GM10847 (cell line): ENCODE measurements around the gene DNAJB13.

Source experiments
- POLR2A ChIP-seq: IDR thresholded peaks from 2 replicates; pipeline ENCODE4 v1.6.1; 2011; ENCODE audit not compliant: insufficient read length; ENCODE audit errors: extremely low read depth

DNAJB13 gene, protein sequence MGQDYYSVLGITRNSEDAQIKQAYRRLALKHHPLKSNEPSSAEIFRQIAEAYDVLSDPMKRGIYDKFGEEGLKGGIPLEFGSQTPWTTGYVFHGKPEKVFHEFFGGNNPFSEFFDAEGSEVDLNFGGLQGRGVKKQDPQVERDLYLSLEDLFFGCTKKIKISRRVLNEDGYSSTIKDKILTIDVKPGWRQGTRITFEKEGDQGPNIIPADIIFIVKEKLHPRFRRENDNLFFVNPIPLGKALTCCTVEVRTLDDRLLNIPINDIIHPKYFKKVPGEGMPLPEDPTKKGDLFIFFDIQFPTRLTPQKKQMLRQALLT

DNA sequence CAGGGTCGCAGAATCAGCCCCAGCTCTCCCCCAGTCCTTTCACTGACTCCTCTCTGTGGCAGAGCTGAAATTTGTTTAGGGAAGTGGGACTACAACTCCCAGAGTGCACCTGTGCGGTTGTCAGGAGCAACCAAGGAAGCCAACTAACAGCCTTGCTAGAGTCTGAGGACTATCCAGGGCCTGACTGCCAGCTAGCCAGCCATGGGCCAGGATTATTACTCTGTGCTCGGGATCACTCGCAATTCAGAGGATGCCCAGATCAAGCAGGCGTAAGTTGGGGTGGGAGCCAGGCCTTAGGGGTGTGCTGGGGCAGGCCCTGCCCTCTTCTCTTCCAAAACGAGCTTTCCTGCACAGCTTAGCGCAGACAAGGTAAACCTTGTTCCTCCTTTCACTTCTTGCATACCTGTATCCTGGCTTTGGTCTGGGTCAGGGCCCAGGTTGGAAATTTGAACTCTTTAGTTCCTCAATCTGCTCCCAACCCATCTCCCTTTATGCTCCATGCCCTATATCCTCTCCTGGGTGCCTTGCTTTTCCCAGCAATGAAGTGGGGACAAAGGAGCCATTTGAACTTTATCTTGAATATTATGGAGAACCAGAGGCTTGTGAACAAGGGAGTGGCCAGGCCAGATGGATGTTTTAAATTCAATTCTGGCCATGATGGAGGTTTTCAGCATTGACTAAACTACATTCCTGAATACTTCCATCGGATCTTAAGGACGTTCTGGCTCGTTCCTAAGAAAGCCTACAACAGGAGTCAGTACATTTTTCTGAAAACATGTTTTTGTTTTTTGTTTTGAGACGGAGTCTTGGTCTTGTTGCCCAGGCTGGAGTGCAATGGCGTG lies at the start of gene DNAJB13:
Gene DNAJB13, plus strand, starts transcription at position 158 of the 842 bp plus-strand sequence. Its CDS starts 44 bp downstream, at position 202.
- no peak for TF ChIP-seq POLR2A

DNA sequence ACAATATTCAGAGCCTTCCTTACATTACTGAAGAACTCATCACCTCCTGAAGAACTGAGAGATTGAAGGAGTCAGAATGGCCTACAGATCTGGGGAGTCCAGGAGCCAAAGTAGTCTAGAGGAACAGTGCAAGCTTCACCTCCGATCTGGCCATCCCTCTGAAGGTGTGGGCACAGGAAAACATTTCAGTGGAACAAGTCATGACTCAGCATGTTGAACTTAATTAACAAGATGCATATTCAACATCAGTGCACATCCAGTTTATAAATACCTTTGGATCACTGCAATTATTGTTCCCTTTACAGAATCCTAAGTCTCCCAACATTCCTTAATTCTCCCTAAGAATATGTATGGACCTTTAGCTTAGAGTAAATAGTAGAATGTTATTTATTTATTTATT lies 48.5 kb upstream of the DNAJB13 start:
- no peak for TF ChIP-seq POLR2A

DNA sequence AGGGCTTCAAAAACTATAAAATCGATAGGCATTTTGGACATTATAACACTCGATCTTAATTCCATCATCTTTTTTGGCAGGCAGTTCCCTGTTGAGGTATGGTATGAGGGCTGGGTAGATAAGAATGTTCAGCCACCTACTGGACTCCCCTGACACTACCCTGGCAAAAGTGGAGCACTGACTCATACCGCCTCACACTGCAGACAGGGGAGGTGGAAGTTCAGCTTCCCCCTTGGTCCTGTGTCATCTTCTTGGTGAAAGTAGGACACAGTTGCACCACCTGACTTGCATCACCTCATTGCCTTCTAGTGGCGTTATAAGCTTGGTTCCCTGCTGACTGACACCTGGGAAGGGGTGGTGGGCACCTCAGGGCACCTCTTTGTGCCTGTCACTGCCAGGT lies 43.6 kb upstream of the DNAJB13 start:
- TF ChIP-seq POLR2A: no peak

DNA sequence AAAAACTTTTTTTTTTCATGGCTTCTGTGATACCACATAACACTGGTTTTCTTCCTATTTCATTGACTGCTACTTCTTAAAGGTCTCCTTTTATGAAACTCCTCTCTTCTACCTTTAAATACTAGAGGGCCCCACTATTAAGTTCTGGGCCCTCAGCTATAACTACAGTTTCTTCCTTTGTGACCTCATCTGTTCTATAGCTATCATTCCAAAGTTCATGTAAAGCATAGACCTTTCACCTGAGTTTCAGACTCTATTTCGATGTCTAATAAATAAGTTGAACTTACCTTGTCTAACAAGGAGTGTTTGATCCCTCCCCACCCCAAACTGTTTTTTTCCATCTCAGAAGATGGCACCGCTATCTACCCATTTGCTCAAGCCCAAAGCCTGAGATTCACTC lies 38.8 kb upstream of the DNAJB13 start:
- TF ChIP-seq POLR2A: no peak

DNA sequence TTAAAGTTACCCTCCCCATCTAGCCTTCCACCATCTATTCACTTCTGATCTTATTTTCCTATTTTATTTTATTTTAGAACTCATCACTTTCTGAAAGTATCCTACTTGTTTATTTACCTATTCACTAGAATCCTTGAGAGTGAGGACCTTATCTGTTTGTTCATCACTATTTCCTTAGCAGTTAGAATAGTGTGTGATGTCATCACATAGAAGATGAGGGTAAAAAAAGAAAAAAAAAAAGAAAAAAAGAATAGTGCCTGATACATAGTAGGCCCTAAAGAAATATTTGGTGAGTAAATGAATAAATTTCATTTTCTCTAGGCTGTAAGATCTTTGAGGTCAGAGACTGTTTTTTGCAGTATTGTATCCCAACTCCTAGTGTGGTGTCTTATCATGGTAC lies 37.4 kb upstream of the DNAJB13 start:
- TF ChIP-seq POLR2A: no peak

DNA sequence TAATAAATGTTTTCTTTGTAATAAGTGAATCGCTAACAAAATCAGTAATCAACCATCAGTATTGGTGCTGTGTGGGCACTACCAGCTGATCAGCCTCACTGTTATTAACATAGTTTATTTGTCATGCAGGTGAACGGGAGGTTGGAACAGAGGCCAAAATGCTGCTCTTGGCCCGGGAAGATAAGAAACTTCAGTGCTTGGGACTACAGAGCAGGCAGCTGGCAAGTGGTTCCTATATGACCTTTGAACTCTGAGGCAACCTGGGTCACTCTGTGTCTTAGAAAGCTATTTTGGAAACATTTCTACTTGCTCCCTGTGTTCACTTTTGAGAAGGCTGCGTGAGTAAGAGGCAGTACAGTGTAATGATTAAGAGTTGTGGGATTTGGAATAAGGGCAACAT lies 36.5 kb upstream of the DNAJB13 start:
- TF ChIP-seq POLR2A: no peak

DNA sequence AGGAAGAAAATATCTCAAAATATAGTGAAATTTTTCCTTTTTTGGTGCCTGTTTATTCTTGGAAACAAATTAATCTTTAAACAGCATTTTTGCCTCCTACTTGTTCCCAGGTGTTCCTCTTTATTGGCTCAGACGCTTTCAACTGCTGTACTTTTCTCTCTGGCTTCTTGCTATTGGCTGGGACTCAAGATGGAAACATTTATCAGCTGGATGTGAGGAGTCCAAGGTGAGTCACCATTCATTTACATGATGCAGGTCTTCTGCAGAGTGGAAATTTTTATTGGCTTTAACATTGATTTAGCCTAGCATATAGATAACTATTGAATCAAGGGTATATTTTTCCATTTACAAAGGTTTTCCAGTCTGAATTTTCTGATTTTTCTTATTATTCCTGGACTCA lies 34.4 kb upstream of the DNAJB13 start:
- TF ChIP-seq POLR2A: no peak

DNA sequence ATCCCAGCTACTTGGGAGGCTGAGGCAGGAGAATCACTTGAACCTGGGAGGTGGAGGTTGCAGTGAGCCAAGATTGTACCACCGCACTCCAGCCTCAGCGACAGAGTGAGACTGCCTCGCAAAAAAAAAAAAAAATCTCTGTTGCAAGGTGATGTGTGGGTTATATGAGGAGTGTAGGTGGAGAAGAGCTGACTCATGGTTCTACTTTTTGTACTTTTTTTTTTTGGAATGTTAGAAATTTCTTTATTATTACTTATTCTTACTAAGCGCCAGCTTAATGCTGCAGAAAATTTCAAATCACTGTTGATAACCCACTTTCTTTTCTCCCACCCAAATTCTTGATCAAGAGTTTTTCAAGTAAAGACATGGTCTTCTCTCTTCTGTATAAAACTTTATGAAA lies 29.6 kb upstream of the DNAJB13 start:
- no peak for TF ChIP-seq POLR2A

DNA sequence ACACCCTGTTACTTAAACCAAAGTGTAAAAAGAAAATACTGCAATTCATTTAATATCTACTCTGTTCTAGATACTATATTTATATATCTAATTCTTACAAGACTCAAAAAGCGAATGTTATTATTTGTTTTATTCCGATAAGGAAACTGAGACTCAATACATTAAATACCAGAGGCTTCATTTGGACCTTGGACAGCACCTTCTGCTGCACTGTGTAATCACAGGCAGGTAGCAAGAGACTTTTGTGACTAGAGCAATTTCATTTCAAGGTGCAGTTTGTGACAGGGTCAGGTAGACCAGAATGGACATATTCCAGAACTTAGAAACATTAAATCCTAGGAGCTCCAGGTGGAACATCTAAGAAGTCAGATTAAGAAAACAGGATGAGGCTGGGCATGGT lies 21.4 kb upstream of the DNAJB13 start:
- no peak for TF ChIP-seq POLR2A

DNA sequence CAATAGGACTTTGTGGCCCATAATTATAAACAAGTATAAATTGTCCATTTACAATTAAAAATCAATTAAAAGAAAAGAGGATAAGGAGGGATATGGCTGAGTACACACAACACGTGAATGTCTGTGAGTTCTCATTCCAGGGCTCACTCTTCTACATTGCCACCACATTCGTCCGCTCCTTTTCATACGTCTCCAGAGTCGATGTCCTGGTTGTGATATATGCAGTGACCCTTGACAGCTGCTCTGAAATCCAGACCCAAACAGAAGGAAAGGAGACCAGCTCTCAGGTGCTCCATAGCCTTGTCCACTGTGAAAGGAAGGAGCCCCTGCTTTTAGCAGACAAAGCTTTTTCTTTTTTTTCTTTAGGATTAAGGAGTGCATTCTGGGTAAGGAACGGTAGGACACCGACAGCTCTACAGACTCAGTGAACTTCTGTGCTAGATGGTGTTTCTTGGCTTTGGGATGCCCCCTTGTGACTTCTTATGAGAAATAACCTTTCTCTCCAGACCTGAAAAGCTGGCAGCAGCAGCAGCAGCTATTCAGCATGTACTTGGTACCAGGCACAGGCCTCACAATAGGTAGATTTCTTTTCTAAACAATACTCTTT lies 19.7 kb upstream of the DNAJB13 start:
- no peak for TF ChIP-seq POLR2A

DNA sequence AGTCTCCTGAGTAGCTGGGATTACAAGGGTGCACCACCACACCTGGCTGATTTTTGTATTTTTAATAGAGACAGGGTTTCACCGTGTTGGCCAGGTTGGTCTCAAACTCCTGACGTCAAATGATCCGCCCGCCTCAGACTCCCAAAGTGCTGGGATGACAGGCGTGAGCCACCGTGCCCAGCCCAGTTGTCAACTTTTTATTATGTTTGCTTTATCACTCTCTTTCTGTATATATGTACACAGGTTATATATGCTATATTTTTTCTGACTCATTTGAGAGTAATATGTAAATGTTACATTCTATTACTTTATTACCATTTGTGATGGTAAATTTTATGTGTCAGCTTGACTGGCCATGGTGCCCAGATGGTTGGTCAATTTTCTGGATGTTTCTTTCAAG lies 18.9 kb upstream of the DNAJB13 start:
- no peak for TF ChIP-seq POLR2A

DNA sequence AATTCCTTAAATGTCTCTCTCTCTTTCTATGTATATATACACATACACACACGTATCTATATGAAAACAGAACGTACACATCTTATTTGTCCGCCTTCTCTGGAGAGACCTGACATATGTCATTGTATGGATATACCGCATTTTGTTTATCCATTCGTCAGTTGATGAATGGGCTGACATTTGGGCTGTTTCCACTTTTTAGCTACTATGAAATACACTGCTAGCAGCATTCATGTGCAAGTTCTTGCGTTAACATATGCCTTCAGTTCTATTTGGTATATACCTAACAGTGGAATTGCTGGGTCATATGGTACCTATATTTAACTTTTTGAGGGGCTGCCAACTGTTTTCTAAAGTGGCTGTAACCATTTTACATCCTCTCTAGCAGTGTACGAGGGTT lies 18.0 kb upstream of the DNAJB13 start:
- no peak for TF ChIP-seq POLR2A

DNA sequence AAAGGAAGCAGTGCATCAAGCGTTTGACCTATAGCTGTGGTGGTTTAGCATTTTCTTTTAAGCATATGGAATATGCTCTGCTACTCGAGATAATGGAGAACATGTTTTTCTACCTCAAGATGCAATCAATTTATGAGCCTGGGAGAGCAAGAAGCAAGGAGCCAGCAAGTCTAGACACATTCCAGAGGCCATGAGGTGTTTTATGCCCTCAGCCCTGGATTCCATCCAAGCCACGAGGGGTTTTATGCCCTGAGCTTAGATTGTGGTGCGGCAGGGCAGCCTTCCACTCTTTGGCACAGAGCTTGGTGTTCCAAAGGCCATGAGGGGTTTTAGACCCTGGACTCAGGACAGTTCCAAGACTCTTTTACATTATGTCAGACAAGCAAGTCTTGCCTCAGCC lies 11.7 kb upstream of the DNAJB13 start:
- TF ChIP-seq POLR2A: no peak

DNA sequence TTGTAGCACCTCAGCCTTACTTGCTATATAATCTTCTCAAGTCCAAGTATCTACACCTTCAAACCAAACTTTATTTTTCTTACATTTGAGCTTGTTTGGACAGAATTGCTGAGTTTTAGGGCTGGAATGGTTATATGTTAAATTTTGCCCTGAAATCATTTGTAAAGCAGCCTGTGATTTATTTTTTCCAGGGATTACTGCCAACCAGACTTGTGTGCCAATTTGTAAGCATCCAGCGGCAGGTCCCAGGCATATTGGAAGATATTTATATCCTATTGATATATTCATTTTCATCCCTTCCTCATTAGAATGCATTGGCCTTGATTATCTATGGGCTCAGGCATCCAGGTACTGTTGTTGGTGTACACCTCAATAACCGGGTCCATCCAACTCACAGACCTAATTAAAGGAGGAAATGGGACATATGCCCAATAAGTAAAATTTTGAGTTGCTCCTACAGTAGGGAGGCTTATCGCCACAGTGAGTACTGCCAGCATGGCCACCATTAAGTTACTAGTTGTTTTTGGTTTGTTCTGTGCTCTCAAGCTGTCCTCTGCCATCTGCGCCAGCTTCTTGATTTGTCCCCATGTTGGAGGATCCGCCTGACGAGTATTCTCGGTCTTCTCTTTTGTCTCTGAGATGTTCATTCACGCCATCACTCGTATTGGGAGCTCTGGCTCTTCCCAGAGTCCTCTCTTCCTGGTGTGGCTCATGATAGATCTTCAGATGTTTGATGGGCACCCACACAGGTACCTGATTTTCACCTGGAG lies 9.8 kb upstream of the DNAJB13 start:
- no peak for TF ChIP-seq POLR2A

DNA sequence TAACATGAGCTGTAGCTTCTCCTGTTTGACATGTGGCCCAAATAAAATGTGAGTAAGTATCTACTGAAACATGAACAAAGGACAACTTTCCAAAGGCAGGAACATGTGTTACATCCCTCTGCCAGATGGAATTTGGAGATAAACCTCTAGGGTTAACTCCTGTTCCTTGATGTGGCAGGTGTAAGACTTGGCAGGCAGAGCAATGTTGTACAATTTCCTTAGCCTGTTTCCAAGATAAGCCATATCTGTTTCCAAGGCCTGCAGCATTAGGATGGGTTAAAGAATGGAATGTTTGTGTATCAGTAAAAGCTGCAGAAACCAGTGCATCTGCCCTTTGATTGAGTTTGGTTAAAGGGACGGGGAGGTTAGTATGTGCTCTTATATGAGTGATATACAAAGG lies 8.8 kb upstream of the DNAJB13 start:
- no peak for TF ChIP-seq POLR2A

DNA sequence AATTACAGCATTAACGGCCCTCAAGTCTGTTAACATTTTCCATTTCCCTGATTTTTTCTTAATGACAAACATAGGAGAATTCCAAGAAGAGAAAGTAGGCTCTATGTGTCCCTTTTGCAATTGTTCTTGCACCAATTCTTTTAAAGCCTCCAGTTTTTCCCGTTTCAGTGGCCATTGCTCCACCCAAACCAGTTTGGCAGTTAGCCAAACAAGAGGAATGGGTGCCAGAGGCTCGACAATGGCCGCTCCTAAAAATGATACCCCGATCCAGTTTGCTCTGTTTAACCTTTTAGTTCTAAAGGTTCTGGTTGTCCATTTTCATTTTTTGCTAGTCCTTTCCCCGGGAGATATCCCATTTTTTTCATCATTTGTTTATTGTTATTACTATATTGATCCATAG lies 6.7 kb upstream of the DNAJB13 start:
- TF ChIP-seq POLR2A: no peak

DNA sequence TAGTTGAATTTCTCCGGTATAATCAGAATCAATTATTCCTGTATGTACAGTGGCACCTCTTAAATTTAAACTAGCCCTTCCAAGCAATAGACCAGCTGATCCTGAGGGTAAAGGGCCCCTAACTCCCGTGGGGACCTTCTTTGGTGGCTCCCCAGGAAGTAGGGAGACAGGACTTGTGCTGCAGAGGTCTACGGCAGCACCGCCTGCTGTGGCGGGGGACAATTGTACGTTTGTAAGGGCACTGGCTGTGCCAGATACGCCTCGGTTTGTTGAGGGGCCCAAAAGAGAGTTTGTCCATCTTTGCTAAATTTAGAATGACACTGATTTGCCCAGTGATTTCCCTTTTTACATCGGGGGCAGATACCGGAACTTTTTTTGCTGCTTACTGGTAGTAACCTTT lies 5.9 kb upstream of the DNAJB13 start:
- TF ChIP-seq POLR2A: no peak
